Mucosa of rectum (tissue), 2 donors: ENCODE results near the gene CTNNBL1.

ENCODE experiments used
- H3K27ac ChIP-seq, 2 donors: one replicate each; pipeline ENCODE4 v1.7.0; 2013; ENCODE audit warnings: inconsistent platforms in 2 of 2, low read depth in 2 of 2, low read length in 2 of 2
- H3K27me3 ChIP-seq, 2 donors: one replicate each; pipeline ENCODE4 v1.7.0; 2013; ENCODE audit warnings: low read length in 2 of 2; ENCODE audit not compliant: control insufficient read depth in 2 of 2, insufficient read depth in 2 of 2
- H3K36me3 ChIP-seq, 2 donors: one replicate each; pipeline ENCODE4 v1.7.0; 2013; ENCODE audit warnings: low read length in 2 of 2; ENCODE audit not compliant: control insufficient read depth in 2 of 2, insufficient read depth in 2 of 2
- H3K4me1 ChIP-seq, 2 donors: one replicate each; pipeline ENCODE4 v1.7.0; 2013; ENCODE audit warnings: low read length in 2 of 2, mild to moderate bottlenecking in 1 of 2; ENCODE audit not compliant: control insufficient read depth in 2 of 2, insufficient read depth in 2 of 2
- H3K4me3 ChIP-seq, 2 donors: one replicate each; pipeline ENCODE4 v1.7.0; 2013; ENCODE audit warnings: low read length in 2 of 2
- H3K9ac ChIP-seq, 2 donors: one replicate each; pipeline ENCODE4 v1.7.0; 2013; ENCODE audit warnings: low read length in 2 of 2, low read depth in 1 of 2, mild to moderate bottlenecking in 1 of 2
- H3K9me3 ChIP-seq, 2 donors: one replicate each; pipeline ENCODE4 v1.7.0; 2013; ENCODE audit warnings: low read length in 2 of 2; ENCODE audit not compliant: control insufficient read depth in 2 of 2
- donor health status: healthy.
- donor health status: Normal muscosa, but diverticular disease.

CTNNBL1 gene

GRCh38 chr20:37895166-37895565, 201.3 kb downstream of the CTNNBL1 start:
- Histone ChIP-seq H3K27ac (no peak overlapping the region), H3K36me3 (no peaks in the 10 kb centered on the region), H3K27me3 (peaks cover 4 to 11% of the 10 kb centered on the region in 2 donors), H3K4me3 (no peak overlapping the region), H3K9me3 (no peaks in the 10 kb centered on the region), H3K4me1 (no peaks in the 10 kb centered on the region), H3K9ac (no peak overlapping the region)

GRCh38 chr20:37896932-37897548, 203.2 kb downstream of the CTNNBL1 start:
- H3K9ac ChIP-seq = no peak overlapping the region
- H3K27me3 ChIP-seq = peaks cover 6 to 23% of the 10 kb centered on the region in 2 donors
- H3K9me3 ChIP-seq = no peaks in the 10 kb centered on the region
- H3K4me1 ChIP-seq = no peaks in the 10 kb centered on the region
- H3K27ac ChIP-seq = no peak overlapping the region
- H3K36me3 ChIP-seq = no peaks in the 10 kb centered on the region
- no peak overlapping the region for H3K4me3 ChIP-seq

- H3K27ac ChIP-seq = no peak overlapping the region
- no peaks in the 10 kb centered on the region for H3K4me1 ChIP-seq
- no peak overlapping the region for H3K9ac ChIP-seq
- H3K4me3 ChIP-seq = no peak overlapping the region
- no peaks in the 10 kb centered on the region for H3K9me3 ChIP-seq
- peaks cover 11 to 27% of the 10 kb centered on the region in 2 donors for H3K27me3 ChIP-seq
- no peaks in the 10 kb centered on the region for H3K36me3 ChIP-seq
Measured at GRCh38 chr20:37898233-37899104, 204.6 kb downstream of the CTNNBL1 start.

GRCh38 chr20:37899105-37900045, 205.5 kb downstream of the CTNNBL1 start:
- no peaks in the 10 kb centered on the region for H3K4me1 ChIP-seq
- no peaks in the 10 kb centered on the region for H3K36me3 ChIP-seq
- H3K27me3 ChIP-seq = peaks cover 17 to 36% of the 10 kb centered on the region in 2 donors
- H3K4me3 ChIP-seq = no peak overlapping the region
- no peak overlapping the region for H3K9ac ChIP-seq
- H3K27ac ChIP-seq = no peak overlapping the region
- H3K9me3 ChIP-seq = no peaks in the 10 kb centered on the region

GRCh38 chr20:37901240-37901639, 207.4 kb downstream of the CTNNBL1 start:
- no peaks in the 10 kb centered on the region for H3K4me1 ChIP-seq
- H3K4me3 ChIP-seq = no peak overlapping the region
- H3K27me3 ChIP-seq = peaks cover 17 to 42% of the 10 kb centered on the region in 2 donors
- H3K27ac ChIP-seq = no peak overlapping the region
- no peaks in the 10 kb centered on the region for H3K36me3 ChIP-seq
- H3K9me3 ChIP-seq = no peaks in the 10 kb centered on the region
- H3K9ac ChIP-seq = no peak overlapping the region

- H3K27ac ChIP-seq = no peak overlapping the region
- no peak overlapping the region for H3K4me3 ChIP-seq
- no peaks in the 10 kb centered on the region for H3K36me3 ChIP-seq
- H3K27me3 ChIP-seq = peaks cover 22 to 45% of the 10 kb centered on the region in 2 donors
- H3K9me3 ChIP-seq = no peaks in the 10 kb centered on the region
- no peaks in the 10 kb centered on the region for H3K4me1 ChIP-seq
- no peak overlapping the region for H3K9ac ChIP-seq
Measured at GRCh38 chr20:37901654-37902503, 208.0 kb downstream of the CTNNBL1 start.

- no peaks in the 10 kb centered on the region for H3K9me3 ChIP-seq
- peaks cover 22 to 45% of the 10 kb centered on the region in 2 donors for H3K27me3 ChIP-seq
- H3K9ac ChIP-seq = no peak within 1 kb of the TSS
- H3K4me1 ChIP-seq = no peaks in the 10 kb centered on the region
- no peak within 1 kb of the TSS for H3K4me3 ChIP-seq
- no peak within 1 kb of the TSS for H3K27ac ChIP-seq
- H3K36me3 ChIP-seq = no peaks in the 10 kb centered on the region
Measured at GRCh38 chr20:37902504-37903313, 208.9 kb downstream of the CTNNBL1 start, which contains the start of gene VSTM2L. TSS of gene VSTM2L (plus strand) at chr20:37903127. CDS start at chr20:37903351, 224 bp downstream.

- Histone ChIP-seq H3K36me3 (no peaks in the 10 kb centered on the region), H3K9ac (no peak overlapping the region), H3K27ac (no peak overlapping the region), H3K4me3 (no peak overlapping the region), H3K4me1 (no peaks in the 10 kb centered on the region), H3K27me3 (peaks cover 22 to 45% of the 10 kb centered on the region in 2 donors), H3K9me3 (no peaks in the 10 kb centered on the region)
Measured at GRCh38 chr20:37903317-37904007, 209.6 kb downstream of the CTNNBL1 start.
